ENCODE data around the gene AGAP4.
"Not testable (repeated sequence)": the region's sequence is repeated elsewhere in the genome, so short reads cannot be mapped to it uniquely, and the experiment has no call there.

GRCh38 chr10:45803060-45804010 lies 44.0 kb downstream of the AGAP4 start:
- TF ChIP-seq, protein P1, sequence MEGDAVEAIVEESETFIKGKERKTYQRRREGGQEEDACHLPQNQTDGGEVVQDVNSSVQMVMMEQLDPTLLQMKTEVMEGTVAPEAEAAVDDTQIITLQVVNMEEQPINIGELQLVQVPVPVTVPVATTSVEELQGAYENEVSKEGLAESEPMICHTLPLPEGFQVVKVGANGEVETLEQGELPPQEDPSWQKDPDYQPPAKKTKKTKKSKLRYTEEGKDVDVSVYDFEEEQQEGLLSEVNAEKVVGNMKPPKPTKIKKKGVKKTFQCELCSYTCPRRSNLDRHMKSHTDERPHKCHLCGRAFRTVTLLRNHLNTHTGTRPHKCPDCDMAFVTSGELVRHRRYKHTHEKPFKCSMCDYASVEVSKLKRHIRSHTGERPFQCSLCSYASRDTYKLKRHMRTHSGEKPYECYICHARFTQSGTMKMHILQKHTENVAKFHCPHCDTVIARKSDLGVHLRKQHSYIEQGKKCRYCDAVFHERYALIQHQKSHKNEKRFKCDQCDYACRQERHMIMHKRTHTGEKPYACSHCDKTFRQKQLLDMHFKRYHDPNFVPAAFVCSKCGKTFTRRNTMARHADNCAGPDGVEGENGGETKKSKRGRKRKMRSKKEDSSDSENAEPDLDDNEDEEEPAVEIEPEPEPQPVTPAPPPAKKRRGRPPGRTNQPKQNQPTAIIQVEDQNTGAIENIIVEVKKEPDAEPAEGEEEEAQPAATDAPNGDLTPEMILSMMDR (conservative IDR thresholded peaks at IDR 0.05) = not testable (repeated sequence)
- TF ChIP-seq EZH2 (IDR thresholded peaks at IDR 0.05; ENCODE audit: low read depth) = not testable (repeated sequence)
